GM19372 (cell line): ENCODE measurements around the gene MEF2D.

ENCODE experiments used
- ATAC-seq: cut with Tn5 transposase; IDR thresholded peaks from one replicate; pipeline ENCODE4 v1.9.1; 2021; ENCODE audit warnings: mild to moderate bottlenecking, low read depth, moderate library complexity; ENCODE audit not compliant: unreplicated experiment

Gene MEF2D

DNA sequence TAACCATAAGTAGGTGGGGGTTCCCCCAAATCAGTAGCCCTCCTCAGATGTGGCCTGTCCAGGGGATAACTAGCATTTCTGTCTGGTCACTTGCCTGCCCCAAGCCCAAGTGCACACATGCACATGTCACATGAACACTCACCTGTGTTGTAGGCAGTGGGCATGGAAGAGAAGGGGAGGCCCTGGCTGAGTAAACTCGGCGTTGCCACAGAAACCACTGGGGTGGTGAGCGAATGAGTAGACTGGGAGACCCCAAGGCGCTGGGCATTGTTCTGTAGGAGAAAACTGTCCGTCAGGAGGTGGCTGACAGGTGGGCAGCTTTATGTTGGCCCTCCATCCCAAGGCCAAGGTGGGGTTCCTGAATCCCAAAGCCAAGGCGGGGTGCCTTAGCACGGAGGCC, 25.6 kb downstream of the MEF2D start:
- no peak for ATAC-seq

DNA sequence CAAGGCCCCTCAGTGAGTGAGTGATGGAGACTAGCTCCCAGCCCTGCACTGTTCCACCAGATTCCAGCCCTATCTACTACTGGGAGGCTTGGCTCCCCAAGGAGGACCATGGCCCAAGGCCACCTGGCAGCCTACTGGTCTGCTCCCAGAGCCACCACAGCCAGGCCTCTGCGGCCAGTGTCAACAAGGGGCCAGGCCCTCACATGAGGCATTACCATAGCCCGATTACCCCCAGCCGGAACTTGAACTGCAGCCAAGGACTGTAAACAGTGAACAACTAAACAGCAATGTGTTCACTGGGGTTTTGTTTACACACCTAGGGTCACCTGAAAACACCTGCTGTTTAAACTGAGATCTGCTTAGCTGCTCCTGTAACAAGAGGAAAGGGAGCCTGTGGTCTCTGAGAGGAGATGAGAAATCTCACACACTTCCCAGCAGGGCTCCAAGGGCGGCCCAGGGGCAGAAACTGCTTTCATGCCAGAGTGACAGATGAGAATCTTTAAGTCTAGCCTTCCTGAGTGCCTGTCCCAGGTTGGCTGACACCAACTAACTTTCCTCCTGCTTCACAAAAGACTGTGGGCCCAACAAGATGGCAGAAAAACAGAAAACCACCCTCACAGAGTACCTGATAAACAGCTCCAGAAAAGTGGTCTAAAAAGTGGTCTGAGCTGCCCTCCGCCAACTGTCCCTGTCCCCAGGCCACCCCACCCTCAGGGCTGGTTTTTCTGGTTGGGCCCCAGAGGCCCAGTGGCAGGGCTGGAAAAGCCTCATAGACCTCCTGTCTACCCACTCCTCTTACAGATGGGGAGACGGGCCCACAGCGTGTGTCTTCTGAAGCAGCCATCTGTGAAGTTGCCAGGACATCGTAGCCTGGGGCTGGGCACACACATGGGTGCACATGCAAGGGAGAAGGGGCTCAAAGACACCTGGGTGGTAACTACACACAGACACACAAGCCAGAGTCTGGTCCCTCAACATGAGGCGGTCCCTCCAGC, 28.8 kb downstream of the MEF2D start:
- ATAC-seq: no peak

DNA sequence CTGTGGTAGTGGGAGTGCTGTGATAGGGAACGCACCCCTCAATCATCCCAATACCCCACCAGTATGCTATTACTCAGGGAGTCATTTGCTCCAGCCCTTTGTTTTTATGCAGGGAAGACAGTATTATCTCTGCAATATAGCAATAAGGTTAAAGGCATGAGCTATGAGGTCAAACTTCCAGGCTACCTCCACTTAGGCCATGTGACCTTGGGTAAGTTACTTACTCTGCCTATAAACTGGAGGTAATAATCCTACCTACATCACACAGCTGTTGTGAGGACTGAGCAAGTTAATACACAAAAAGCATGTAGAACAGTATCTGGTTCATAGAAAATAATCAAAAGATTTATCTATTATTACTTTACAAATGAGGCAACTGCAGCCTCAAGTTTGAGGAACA, 30.1 kb downstream of the MEF2D start:
- no peak for ATAC-seq

DNA sequence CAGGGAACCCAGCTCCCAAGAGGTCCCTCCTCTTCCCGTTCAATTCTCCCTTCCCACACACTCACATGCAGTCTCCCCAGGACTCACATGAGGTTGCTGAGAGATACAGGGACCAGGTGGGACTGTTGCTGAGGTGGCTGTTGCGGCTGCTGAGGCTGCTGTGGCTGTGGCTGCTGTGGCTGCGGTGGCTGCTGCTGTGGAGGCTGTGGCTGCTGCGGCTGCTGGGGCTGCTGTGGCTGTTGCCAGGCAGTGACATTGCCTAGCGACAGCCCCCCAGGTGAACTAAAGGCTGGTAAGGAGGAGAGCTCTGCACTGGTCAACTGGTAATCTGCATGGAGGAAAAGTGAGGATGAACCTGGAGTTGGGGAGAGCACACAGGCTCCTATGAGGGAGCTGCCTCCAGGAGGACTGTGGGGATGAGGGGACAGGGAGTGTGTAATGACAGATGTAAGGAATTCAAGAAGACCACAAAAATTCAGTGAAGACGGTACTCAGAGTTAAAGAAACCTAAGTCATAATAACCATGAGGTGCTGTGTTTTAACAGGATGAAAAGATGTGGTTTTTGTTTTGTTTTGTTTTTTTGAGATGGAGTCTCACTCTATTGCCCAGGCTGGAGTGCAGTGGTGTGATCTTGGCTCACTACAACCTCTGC, 31.8 kb downstream of the MEF2D start:
- no peak for ATAC-seq

DNA sequence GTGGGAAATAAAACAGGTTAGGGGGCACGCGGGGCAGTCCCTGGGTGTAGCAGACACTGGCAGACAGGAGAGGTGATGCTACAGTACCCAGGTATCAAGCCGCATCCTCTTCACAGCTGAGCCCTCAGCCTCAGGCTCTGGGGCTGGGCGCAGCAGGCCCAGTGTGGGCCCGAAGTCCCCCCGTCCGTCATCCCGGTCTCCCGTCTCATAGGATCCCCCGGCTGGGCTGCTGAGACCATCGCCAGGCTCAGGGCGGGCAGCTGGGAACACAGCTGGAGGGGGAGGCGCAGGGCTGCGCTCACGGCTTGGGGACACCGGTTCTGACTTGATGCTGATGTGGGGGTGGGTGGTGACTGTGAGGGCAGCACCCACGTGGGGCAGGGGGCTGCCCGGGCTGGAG, 32.7 kb downstream of the MEF2D start:
- ATAC-seq: no peak

DNA sequence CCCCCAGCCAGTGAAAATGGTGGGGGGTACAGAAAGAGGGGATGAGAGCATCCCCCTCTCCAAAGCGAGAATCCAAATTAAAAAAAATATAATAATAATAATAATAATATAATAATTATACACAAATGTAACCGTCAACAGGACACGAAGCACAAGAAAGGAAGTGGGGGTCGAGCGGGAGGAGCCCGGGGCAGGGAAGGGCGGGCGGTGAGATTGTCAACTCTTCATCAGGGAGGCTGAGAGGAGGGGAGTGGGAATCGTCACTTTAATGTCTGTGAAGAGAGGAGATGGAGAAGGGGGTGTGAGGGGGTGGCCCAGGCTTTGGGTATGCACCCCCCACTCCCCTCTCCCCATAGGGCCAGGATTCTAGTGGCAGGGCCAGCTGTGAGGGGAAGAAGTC, 33.2 kb downstream of the MEF2D start:
- no peak for ATAC-seq

DNA sequence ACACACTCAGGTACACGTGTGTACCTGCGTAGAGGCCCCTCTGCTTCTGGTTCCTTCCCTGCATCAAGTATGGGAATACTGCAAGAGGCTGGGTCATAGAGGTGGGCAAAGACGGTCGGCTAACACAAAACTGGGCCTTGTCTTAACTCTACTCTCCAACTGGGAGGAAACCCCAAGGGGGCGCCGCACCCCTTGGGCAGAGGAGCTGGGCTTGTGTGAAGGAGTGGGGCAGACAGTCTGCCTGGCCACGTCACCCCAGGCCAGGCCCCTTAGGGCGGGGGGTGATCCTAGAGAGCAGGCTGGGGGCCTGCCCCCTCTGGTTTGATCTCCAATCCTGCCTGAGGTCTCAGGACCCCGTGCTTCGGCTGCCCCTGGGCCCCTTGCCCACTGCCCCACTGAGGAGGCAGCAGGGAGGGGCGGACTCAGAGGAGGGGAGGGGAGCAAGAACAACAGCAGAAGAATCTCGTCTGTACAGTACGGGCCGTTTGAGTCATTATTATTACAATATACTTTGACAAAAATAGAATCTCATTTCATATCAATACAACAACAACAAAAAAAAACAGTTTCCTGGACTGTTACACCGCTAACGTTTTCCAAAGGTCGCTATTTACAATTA, 34.7 kb downstream of the MEF2D start:
- no peak for ATAC-seq

DNA sequence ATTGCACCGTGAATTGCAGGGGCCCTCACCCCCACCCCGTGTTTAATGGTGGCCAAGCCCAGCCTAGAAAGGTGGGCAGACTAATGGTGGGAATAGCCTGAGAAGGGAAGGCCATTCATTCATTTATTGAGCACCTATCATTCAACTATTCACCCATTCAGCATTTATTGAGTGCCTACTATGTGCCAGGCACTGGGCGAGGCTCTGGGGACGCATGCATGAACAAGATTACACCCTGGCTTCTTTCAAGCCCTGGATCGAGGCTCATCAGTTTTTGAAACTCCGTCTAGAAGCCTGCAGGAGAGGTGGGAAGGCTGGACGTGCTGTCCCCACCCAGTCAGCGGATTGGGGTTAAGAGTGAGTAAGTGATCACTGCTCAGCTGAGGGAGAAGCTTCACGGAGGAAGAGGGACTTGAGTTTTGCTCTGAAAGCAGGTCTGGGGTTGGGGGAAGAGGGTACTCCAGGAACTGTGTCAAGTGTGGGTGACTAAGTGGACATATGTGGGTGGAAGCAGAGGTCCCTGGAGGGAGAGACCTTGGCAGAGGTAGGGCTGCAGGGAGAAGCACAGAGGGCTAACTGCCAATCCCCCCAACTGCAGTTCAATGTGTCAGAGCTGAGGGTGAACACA, 35.6 kb downstream of the MEF2D start:
- no peak for ATAC-seq

DNA sequence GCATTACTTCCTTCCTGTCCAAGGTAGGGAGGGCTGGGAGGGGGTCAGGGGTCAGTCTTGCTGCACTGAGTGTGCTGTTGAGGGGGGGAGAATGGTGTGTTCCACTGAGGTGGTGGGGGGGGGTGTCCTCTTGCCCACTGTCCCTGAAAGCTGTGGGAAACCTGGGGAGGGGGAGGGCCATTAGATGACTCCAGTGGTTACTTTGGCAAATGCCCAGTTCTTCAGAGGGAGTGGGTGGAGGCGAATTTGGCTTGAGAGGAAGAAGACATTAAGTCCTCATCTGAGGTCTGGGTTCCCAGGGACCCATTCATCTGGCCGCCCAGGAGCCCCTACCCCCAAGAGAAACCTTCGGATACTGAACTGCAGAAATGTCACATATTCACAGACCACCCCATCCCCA, 36.2 kb downstream of the MEF2D start:
- no peak for ATAC-seq

DNA sequence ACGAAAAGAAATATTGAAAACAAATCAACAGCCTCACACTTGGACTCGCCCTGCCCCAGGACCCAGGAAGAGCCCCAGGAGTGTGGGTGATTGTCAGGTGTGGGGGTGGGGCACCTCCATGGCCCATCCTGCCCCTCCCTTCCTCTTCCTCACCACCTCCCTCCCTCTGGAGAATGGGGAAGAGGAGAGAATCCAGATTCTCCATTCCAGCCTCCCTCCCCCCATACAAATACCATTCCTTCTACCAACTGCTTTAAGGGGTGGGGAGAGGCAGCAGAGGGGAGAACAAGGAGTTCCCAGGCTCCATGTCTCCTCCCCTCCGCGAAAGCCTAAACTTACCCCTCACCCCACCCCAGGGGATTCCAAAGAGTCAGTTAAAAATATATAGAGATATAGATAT, 36.7 kb downstream of the MEF2D start:
- no peak for ATAC-seq

DNA sequence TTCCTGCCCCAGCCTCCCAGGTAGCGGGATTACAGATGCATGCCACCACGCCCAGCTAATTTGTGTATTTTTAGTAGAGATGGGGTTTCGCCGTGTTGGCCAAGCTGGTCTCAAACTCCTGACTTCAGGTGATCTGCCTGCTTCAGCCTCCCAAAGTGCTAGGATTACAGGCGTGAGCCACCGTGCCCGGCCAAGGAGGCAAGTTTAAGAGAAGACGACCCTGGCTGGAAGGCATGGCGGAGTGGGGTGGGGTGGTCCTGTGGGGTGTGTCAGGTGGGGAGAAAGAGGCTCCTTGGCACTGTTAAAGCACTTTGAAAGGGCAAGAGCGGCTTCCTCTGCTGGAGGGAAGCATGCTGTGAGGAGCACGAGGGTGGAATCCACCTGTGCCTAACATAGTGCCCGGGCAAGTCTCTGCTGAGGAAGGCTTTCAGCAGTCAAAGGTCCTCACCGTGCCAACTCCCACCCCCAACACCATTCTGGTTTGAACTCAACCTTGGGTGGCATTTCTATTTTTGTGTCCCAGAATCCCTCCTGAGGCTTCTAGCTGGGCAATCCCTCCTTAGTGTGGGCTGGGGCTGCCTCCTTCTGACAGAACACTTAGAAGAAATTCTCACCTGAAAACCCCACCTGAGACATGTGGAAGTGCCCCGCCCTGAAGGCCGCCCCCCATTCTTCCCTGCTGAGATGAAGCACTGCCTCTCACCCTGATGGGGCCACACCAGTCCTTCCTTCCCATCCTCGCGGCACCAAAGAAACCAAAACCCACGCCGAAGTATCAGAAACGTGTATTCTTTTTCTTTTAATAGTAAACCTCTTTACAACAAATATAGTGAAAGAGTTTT, 37.4 kb downstream of the MEF2D start:
- ATAC-seq: no peak

DNA sequence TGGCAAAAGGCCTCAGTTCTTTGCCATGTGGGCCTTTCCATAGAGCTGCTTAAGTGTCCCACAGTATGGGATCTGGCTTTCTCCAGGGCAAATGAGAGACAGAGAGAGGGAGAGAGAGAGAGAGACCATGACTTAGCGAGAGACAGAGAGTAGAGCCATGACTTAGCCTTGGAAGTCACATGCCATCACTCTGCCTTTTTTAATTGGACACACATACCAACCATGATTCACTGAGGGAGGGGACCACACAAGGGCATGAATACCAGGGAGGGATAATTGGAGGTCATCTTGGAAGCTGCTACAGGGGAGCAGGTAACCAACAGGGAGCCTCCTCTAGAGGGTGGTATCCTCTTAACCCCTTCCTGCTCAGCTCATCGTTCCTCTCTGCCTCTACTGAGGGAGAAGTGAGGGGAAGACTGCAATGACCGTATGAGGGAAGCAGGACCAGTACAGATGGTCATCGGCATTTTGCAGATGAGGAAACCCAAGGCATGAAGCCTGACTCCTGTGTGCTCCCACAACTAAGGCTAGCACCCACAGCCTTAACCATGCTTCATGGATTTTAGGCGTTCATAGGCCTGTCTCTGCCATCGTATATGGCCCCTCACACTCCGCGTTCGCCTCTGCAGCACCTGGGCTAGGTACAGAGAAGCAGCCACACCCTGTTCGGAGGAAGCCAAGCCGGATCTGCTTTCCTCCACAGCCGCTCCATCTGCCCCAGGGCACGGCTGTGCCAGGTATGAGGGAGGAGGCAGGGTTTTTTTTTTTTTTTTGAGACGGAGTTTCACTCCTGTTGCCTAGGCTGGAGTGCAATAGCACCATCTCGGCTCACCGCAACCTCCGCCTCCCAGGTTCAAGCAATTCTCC, 38.6 kb downstream of the MEF2D start:
- ATAC-seq: no peak

DNA sequence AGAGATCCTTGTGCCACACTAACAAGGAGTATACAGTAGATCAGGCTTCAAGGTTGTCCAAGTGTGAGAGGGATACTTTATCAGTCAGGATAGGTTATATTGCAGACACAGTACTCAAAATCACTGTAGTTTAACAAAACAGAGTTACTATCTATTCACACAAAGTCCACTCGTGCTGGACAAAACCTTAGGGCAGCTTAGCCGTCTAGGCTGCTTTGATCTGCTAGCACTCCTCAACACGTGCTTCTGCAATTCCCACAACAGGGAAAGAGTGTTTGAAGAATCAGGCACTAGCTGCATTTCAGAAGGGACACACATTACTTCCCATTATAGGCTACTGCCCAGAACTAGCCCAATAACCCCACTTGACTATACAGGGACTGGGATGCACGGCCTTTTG, 39.5 kb downstream of the MEF2D start:
- no peak for ATAC-seq

DNA sequence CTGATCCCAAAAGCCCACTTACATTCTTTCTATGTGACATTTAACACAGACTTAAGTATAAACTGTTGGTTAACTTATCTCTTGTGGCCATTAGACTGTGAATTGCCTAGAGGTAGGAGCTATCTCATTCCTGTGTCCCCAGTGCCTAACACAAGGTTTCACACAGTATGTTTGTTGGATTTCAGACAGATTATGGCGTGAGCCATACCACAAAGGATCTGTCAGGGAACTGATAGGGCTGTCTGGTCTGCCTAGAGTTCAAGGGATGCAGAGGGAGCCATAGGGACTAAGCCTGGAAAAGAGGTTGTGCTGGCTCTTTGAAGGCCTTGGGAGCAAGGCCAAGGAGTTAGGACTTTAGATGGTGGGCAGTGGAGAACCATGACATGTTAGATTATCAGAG, 40.0 kb downstream of the MEF2D start:
- no peak for ATAC-seq

DNA sequence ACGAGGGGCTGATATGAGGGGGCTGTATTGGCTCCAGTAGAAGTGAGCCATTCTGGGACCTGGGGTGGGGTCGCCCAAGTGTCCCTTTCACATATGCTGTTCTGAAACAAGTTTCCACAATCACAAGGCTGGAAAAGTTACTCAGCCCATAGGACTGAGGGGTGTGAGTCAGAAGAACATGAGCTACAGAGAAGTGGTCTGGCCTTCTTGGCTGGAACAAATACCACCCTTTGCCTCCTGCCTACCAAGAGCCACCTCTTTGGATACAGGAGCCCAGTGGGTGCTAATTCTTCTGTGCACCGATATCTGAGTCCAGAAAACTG, 42.4 kb downstream of the MEF2D start:
- ATAC-seq: no peak

DNA sequence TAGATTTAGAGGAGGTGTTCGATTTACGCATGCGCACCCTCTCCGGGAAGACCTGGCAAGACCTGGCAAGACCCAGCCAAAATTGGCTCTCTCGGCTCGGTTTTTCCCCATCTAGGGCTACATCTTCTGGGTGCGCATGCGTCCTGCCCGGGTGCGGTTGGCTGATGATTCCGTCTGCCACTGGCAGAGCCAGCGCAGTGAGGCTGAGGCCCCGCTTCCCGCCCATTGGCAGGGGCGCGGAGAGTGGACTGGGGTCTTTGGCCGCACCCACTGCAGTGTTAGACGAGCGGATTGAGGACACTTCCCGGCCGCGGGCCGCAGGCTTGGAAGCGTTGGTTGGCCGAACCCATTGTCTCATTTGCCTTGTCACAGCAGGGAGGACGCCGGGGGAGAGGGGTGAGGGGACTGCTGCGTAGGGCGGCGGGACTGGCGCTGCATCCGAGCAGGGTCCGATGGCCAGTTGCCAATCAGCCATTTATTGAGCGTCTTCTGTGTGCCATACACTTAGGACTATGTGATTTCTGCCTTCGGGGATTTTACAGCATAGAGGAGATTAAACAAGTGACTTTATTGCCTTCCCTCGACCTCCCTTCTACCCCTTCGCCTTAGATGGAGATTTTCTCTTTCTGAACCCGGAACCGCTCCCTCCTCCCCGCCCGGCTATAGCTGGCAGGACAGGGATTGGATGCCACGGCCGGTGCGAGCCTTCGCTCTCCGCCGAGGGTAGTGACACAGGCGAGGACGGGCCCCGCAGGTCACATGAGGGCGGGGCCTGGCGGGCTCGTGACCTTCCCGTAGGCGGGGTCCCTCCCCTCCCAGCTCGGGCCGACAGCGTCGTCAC, 43.7 kb downstream of the MEF2D start:
- peak; percentile 67 for ATAC-seq

DNA sequence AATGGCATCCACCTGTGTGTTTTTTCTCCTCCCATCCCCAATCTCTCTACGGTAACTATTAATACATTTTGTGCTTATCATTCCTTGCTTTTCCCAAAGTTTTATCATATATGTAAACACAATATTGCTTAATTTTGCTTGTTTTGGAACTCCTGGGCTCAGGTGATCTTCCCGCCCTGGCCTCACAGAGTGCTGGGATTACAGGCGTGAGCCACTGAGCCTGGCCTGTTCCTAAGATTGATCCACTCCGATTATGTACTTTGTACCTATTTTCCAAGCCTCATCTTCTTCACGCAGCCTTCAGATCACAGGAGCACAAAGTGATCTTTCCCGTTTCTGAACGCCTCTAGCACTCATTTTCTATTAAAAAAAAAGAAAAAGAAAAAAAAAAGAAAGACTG, 45.2 kb downstream of the MEF2D start:
- no peak for ATAC-seq

DNA sequence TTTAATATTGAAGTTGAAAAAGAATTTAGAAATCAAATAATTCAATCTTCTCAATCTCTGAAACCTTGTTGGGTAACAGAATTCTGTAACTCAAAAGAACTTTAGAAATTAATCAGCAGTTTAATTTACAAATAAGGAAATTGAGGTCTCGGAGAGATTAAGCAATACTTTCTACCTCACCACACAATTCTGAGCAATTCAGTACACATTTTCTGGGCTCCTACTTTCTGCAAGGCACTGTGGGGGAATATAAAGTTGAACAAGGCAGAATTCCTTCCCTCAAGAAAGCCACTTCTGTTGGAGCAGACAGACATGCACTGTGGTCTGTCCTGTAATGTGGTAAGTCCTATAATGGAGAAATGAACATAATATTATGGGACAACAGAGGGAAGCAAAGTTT, 47.7 kb downstream of the MEF2D start:
- no peak for ATAC-seq
